Measurements from ENCODE around the gene SRPK1.
"Not testable (repeated sequence)": the region's sequence is repeated elsewhere in the genome, so short reads cannot be mapped to it uniquely, and the experiment has no call there.

The SRPK1 gene

DNA sequence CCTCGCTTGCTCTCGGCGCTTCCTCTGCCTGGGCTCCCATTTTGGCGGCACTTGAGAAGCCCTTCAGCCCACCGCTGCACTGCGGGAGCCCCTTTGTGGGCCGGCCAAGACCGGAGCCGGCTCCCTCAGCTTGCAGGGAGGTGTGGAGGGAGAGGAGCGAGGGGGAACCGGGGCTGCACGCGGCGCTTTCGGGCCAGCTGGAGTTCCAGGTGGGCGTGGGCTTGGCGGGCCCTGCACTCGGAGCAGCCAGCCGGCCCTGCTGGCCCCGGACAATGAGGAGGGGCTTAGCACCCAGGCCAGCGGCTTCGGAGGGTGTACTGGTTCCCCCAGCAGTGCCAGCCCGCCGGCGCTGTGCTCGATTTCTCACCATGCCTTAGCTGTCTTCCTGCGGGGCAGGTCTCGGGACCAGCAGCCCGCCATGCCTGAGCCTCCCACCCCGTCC, 10.2 kb upstream of the SRPK1 start:
- DNase-seq (ENCODE audit: low read depth in 2 of 2), result no peak

DNA sequence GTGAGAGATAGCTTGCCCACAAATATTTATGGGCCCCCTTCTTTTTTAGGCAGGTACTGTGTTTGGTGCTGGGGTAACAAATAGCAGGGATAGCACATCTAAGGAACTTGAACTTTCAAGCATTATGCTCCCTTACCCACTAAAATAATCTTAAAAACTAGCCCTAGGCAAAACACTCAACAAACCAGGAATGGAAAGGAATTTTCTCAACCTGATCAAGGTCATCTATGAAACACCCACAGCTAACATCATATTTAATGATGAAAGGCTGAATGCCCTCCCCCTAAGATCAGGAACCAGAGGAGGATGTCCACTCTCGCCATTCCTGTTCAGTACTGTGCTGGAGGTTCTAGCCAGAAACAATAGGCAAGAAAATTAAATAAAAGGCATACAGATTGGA, 8.7 kb upstream of the SRPK1 start:
- DNase-seq (ENCODE audit: low read depth in 2 of 2), result no peak

DNA sequence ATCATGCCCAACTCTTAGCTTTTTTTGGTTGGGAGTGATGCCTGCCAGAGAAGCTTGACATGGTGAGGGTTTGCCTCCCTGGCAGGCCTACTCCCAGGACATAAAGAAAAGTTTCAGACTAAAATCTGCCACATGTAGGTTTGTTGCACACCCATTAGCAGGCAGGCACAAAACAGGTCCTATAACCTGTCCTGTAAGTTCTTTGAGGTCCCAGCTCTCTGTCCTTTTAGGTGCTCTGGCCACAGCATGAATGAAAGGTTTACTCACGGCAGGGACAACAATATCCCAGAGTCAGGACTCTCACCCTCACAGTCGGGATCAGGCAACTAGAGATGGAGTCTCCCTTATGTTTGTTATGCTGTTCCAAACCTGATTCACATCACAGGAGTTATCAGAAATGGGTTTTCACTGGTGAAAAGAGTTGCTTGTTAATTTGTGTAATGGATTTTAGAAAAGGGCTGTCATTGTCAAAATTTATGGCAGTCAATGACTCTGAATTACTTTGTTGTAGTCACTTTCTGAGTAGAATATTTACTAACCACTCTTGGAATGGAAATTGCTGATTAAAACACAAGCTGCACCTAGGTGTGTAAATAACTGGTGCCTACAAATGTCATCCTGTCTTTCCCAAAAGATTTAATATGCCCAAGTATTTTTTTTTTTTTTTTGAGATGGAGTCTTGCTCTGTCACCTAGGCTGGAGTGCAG, 5.8 kb upstream of the SRPK1 start:
- DNase-seq (ENCODE audit: low read depth in 2 of 2), result no peak

DNA sequence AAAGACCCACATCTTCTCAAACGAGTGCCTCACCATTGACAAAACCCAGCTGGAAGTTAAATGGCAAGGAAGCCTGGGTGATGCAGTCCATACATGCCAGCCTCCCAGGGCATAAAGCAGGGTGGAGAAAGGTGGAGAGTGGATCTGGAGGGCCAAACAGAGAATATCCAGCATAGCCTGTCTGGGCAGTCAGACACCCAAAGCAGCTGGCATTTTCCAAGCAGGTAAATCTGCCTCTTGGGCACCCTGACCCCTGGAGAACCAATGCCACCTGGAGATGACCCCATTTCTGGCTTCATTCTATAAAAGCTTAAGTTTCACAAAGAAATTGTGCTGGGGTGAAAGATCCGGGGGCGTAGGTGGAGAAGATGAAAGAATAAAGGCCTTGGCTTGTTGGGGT, 5.1 kb upstream of the SRPK1 start:
- no peak for DNase-seq (ENCODE audit: low read depth in 2 of 2)

DNA sequence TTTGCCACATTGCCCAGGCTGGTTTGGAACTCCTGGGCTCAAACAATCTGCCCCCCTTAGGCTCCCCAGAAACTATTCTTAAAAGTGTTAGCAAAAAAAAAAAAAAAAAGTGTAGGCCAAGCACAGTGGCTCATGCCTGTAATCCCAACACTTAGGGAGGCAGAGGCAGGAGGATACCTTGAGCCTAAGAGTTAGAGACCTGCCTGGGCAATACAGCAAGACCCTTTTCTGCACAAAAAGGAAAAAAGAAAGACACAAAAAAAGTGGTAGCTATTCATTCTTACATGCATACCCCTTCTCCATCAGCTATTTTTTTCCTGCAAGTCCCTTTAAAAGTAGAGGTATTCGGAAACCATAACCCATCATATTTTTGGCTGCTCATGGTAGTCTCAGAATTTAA, 3.2 kb upstream of the SRPK1 start:
- DNase-seq (ENCODE audit: low read depth in 2 of 2), result no peak

DNA sequence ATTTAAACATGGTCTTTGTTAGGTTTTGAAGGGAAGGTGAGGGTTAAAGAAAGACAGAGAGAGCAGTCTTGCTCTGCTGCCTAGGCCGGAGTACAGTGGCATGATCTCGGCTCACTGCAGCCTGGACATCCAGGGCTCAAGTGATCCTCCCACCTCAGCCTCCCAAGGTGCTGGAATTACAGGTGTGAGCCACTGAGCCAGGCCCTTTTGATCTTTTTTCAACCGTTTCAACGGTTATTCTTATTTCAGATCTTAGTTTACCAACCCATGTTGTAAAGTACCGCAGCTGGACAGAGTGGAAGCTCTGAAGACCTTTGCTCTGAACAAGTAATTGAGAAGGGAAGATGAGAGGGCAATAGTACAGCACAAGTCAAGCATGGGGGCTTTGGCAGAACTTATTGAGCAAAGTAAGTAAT, 1.2 kb upstream of the SRPK1 start:
- DNase-seq (ENCODE audit: low read depth in 2 of 2), result no peak

DNA sequence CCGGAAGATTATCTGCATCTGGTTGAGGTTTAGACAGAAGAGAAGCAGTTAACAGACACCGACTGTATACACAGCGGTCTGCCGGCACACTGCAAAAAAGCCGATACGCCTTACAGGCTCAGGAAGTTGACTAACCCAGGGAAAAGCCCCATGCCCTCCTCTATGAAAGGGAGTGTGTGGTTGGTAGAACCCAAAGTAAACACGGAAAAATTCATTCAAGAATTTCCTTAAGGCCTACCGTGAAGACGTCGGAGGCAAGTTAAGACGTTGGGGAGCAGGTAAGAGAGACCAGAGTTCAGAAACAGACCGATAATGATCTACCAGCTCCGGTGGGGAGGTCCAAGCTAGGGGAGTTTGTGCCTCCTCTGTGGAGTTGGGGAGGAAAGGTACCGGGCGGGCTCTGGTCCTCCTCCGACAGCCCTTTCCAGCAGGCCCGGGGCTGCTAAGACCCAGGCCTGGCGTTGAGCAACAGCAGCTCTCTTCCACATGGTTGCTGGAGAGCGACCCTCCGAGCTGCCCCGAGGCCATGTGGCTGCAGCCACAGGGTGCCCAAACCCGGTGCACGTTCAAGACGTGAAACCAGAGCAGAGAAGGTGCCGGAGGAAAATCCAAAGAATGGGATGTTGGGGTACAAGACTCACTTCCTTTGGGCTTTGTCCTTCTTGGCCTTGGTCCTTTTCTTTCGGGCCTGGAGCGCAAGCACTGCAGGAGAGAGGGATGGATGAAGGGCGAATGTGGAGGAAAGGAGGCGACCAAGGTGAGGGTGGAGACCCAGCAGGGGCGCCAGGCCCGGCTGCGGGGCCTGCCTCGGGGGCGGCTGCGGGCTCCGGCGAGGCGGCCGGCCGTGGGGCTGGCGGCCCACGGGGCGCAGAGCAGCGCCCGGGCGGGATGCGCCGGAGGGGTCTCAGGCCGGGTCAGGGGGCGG, 809 bp downstream of the SRPK1 start:
- DNase-seq (ENCODE audit: low read depth in 2 of 2), result peak; percentile 28 to 44

DNA sequence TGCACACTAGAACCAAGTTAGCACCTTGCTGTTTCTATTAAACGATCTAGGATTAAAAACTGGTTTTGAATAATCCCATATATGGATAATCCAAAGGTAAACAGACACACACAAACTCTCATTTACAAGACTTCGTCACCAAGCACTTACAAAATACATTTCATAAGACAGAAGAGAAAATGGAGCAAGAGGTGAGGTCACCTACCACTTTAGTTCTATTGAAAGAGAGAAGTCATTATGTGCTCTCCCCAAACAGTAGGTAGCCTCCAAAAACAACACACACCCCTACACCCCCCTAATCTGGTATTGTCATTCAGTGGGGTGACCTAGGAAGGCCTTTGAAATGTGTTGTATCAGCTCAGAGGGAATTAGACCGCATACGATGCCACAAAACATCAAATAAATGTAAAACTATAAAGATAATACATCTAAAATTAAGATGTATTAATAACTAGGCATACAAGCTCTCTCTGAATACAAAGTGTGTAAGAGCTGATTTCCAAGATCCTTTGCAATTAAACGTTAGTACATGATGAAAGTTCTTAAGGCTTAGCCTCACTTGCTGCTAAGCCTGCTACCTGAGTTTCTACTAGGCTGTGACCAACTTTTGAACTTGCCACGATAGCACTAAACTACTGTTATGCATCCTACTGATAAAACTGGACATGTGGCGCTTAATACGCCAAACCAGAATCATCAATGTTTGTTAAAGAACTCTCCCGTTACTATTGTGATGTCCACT, 1.6 kb downstream of the SRPK1 start:
- no peak for DNase-seq (ENCODE audit: low read depth in 2 of 2)

DNA sequence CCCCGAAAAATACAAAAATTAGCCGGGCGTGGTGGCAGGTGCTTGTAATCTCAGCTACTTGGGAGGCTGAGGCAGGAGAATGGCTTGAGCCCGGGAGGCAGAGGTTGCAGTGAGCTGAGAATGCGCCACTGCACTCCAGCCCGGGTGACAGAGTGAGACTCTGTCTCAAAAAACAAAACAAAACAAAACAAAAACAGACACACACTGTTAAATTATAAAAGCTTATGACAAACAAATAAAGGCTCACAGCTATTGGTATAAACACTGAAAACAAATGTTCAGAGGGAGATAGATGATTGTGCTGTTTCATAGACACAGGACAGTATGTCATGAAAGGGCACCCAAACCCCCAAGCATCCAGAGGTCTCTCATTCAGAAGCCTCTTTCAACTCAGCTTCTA, 4.0 kb downstream of the SRPK1 start:
- not testable (repeated sequence) for DNase-seq (ENCODE audit: low read depth in 2 of 2)

DNA sequence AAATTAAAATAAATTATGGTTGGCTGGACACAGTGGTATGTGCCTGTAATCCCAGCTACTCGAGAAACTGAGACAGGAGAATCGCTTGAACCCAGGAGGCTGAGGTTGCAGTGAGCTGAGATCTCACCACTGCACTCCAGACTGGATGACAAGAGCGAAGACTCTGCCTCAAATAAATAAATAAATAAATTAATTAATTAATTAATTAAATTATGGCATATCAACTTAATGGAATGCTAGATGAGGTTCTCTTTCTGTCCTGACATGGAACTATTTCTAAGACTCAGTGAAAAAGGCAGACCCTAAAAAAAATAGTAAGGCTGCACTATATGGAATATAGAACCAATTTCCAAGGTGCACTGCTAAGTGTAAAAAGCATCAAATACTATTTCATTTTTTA, 4.8 kb downstream of the SRPK1 start:
- no peak for DNase-seq (ENCODE audit: low read depth in 2 of 2)

DNA sequence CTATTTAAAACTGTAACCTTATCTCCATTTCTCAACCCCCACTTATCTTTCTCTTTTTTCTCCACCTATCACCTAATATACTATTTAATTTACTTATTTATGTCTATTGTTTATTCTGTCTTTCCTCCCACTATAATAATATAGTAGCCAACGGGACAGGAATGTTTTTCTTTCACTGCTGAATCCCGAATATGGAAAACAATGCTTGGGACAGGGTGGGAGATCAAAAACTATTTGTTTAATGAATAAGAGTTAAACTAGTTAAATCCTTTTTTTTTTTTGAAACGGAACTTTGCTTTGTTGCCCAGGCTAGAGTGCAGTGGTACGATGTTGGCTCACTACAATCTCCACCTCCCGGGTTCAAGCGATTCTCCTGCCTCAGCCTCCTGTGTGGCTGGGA, 6.4 kb downstream of the SRPK1 start:
- DNase-seq (ENCODE audit: low read depth in 2 of 2), result no peak

DNA sequence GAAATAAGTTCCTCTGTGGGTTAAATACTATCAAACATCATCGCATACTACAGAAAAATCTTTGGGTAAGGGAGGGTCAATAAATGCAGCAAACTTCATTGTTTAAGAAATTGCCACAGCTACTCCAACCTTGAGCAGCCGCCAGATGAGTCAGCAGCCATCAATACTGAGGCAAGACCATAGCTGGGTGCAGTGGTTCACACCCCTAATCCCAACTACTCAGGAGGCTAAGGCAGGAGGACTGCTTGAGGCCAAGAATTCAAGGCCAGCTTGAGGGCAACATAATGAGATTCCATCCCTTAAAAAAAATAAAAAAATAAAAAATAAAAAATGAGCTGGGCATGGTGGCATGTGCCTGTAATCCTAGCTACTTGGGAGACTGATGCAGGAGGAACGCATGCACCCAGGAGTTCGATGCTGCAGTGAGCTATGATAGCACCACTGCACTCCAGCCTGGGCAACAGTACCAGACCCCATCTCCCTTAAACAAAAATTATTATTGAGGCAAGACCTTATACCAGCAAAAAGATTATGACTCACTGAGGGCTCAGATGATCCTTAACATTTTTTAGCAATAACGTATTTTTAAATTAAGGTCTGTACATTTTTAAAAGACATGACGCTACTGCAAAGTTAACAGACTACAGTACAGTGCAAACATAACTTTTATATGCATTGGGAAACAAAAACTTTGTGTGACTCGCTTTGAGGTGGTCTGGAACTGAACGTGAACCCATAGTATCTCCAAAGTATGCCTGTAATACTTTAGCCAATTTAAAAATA, 8.8 kb downstream of the SRPK1 start:
- DNase-seq (ENCODE audit: low read depth in 2 of 2), result no peak

DNA sequence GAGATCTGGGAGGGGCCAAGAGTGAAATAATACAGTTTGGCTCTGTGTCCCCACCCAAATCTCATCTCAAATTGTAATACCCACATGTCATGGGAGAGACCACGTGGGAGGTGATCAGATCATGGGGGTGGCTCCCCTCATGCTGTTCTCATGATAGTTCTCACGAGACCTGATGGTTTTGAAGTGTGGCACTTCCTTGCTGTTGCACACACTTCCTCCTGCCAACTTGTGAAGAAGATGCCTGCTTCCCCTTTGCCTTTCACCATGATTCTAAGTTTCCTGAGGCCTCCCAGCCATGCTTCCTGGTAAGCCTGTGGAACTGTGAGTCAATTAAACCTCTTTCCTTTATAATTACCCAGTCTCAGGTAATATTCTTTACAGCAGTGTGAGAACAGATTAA, 11.3 kb downstream of the SRPK1 start:
- not testable (repeated sequence) for DNase-seq (ENCODE audit: low read depth in 2 of 2)

DNA sequence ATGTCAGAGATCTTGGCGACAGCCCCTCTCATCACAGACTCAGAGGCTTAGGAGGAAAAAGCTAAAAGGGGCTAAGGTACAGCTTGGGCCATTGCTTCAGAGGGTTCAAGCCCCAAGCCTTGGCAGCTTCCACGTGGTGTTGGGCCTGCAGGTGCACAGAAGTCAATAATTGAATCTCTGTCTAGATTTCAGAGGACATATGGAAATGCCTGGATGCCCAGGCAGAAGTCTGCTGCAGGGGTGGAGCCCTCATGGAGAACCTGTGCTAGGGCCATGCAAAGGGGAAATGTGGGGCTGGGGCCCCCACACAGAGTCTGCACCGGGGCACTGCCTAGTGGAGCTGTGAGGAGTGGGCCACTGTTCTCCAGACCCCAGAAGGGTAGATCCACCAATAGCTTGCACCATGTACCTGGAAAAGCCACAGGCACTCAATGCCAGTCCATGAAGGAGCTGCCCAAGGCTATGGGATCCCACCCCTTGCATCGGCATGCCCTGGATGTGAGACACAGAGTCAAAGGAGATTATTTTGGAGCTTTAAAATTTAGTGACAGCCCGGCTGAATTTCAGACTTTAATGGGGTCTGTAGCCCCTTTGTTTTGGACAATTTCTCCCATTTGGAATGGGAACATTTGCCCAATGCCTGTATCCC, 12.0 kb downstream of the SRPK1 start:
- DNase-seq (ENCODE audit: low read depth in 2 of 2), result not testable (repeated sequence)

DNA sequence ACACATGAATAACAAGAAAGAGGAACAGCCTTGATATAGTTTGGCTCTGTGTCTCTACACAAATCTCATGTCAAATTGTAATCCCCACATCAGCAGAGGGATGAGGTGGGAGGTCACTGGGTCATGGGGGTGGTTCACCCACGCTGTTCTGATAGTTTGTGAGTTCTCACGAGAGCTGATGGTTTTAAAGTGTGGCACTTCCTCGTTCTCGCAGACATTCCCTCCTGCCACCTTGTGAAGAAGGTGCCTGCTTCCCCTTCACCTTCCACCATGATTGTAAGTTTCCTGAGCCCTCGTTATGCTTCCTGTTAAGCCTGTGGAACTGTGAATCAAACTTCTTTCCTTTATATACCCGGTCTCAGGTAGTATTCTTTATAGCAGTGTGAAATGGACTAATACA, 13.1 kb downstream of the SRPK1 start:
- DNase-seq (ENCODE audit: low read depth in 2 of 2), result no peak

DNA sequence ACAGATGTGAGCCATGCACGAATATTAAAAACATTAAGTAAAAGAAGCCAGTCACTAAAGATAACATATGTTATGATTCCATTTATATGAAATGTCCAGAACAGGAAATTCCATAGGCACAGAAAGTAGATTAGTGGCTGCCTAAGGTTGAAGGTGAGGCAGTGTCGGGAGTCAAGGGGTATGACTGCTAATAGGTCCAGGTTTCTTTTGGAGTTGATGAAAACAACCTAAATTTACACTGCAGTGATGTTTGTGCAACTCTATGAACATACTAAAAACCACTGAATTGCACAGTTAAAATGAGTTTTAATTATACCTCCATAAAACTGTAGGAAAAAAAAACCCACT, 14.4 kb downstream of the SRPK1 start:
- DNase-seq (ENCODE audit: low read depth in 2 of 2), result no peak

DNA sequence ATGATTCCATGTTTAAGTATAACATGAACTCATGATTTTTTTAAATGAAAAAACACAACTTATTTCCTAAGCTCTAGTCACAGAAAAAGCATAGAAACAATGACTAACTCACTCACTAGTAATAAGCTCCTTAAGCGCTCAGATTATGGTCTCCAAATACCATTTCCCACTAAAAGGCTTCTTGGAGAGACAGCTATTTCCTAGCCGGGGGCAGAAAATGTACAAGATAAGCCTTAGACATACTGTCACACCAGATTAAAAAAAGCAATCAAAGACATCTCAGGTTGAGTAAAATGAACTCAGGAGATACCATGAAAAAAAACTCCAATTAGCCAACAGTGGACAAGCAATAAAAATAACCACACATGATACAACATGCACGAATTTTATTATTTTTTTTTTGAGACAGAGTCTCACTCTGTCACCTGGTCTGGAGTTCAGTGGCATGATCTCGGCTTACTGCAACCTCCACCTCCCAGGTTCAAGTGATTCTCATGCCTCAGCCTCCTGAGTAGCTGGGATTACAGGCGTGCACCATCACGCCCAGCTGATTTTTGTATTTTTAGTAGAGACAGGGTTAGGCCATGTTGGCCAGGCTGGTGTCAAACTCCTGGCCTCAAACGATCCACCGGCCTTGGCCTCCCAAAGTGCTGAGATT, 14.9 kb downstream of the SRPK1 start:
- no peak for DNase-seq (ENCODE audit: low read depth in 2 of 2)

DNA sequence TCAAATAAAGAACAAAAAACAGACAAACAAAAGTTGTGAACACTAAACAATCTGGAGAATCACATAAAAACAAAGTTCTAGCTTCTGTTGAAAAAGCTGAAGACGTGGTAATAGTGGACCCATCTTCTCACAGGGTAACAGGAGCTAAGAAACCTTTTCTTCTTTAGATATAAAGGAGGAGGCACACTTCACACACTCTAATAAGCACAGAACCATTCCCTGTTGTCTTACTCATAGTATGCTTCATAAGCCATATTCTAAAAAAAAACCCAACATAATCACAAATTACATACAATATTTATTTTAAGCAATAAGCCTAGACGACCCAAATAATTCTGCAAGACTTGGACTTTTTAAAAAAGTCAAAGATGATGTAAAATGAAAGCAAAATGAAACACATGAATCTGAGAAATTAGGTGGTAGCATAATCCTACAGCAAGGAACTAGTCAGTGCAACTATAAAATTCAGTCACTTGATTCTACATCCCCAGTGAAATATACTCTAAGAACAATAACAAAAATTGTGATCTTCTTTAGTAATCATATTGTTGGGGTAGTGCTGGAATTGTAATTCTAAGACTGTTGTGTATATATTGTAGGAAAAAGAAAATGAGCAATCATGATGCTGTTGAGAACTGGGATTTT, 15.6 kb downstream of the SRPK1 start:
- DNase-seq (ENCODE audit: low read depth in 2 of 2), result no peak

DNA sequence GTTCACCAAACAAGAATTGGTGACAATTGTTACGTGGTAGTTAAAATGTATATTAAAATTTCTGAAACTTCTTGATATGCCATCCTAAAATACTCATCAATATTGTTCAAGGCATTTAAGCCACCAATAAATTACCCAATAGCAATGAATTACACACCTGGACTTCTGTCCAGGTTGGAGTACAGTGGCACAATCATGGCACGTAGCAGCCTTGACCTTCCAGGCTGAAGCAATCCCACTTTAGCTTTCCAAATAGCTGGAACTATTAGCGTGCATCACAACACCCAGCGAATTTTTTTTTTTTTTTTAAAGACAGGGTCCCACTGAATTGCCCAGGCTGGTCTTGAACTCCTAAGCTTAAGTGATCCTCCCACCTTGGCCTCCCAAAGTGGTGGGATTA, 17.2 kb downstream of the SRPK1 start:
- DNase-seq (ENCODE audit: low read depth in 2 of 2), result no peak

DNA sequence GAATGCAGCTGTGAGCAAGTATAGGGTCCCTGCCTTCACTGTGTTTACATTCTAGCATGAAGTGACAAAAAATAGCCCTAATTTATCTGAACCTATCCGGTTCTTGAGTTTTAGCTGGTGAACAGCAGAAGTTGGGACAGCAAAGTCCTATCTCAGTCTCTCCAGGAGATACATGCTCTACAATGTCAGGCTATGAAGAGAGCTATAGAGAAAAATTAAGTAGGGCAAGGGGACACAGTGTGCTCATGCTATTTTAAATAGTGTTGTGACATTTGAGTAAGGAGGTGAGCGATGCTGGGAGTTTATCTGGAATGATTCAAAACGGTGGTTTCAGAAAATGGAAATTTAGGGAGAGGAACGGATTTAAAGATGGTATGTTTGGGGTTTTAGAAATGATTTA, 20.4 kb downstream of the SRPK1 start:
- no peak for DNase-seq (ENCODE audit: low read depth in 2 of 2)

All from stimulated activated CD4-positive, alpha-beta T cell treated with anti-CD3 and anti-CD28 coated beads, Interleukin-15, amount 100 ng/mL, for 48 hours (primary cell).